Mesodermal cell (in vitro differentiated cells): ENCODE measurements around the gene CHIC2.

ENCODE experiments used
- H3K27ac ChIP-seq: 2 replicates; pipeline ENCODE4 v1.7.0; 2013; ENCODE audit warnings: mild to moderate bottlenecking, low read depth, low read length, moderate library complexity; ENCODE audit not compliant: severe bottlenecking
- H3K36me3 ChIP-seq: 2 replicates; pipeline ENCODE4 v1.7.1; 2013; ENCODE audit warnings: mild to moderate bottlenecking, low read length, moderate library complexity; ENCODE audit not compliant: control insufficient read depth, insufficient read depth
- H3K4me1 ChIP-seq: one replicate; pipeline ENCODE4 v1.7.1; 2013; ENCODE audit warnings: mild to moderate bottlenecking, low read length; ENCODE audit not compliant: insufficient read depth, control insufficient read depth, poor library complexity, severe bottlenecking
- H3K4me3 ChIP-seq: 2 replicates; pipeline ENCODE4 v1.7.0; 2013; ENCODE audit warnings: low read length, control low read depth, mild to moderate bottlenecking; ENCODE audit not compliant: insufficient read depth, poor library complexity, severe bottlenecking; ENCODE audit errors: extremely low read depth
- H3K9me3 ChIP-seq: 2 replicates; pipeline ENCODE4 v1.7.1; 2013; ENCODE audit warnings: mild to moderate bottlenecking, low read length, moderate library complexity; ENCODE audit not compliant: control insufficient read depth
- WGBS, 2 experiments: methylation state at CpG; one replicate each; pipeline ENCODE4 v1.1.5; 2013; ENCODE audit warnings: missing lambda C conversion rate in 2 of 2; ENCODE audit not compliant: insufficient coverage in 2 of 2; 5-methylcytosine and 5-hydroxymethylcytosine counted together

CHIC2 gene

GRCh38 chr4:54100595-54101189 is 36.3 kb upstream of the CHIC2 start:
- H3K36me3 ChIP-seq: no peaks in the 10 kb centered on the region
- peak overlapping the region; percentile 33 for H3K4me3 ChIP-seq
- H3K9me3 ChIP-seq: no peaks in the 10 kb centered on the region
- peaks cover 46% of the 10 kb centered on the region for H3K4me1 ChIP-seq
- no peak overlapping the region for H3K27ac ChIP-seq
- 1 to 2% methylated on average over 20 to 25 of the region's 46 CpGs for WGBS, 2 experiments

DNA sequence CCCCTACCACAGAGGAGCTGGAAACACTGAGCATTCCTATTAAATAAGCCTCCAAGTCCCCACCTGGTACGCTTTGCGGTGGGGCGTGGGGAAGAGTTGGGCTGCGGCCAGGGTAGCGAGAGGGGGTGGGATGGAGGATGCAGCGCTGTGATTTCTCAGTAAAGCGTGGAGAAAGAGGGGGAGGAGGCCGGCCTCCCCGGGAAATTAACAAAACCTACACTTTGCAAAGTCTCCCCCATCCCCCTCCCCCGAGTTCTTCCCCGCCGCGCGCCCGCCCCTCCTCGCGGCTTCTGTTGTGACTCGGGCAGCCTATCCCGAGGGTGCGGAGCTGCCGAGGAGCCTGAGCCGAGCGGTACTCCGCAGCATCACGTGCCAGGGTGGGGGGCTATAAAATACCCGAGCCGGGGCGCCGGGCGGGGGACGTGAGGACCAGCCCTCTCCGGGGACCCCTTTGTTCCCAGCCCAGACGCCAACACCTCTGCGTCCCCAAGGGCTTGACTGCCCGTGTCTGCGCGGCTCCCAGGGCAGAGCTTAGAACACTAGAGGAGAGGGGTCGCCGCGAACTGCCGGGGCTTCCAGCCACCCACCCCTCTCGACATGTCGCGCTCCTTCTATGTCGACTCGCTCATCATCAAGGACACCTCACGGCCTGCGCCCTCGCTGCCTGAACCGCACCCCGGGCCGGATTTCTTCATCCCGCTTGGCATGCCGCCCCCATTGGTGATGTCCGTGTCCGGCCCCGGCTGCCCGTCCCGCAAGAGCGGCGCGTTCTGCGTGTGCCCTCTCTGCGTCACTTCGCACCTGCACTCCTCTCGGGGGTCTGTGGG is 35.6 kb upstream of the CHIC2 start, which contains the start of gene GSX2:
TSS of gene GSX2 (plus strand) at position 416 of the 827 bp plus-strand sequence. CDS start at position 598, 182 bp downstream.
- Histone ChIP-seq H3K36me3 (no peaks in the 10 kb centered on the region), H3K4me3 (peak within 1 kb of the TSS; percentile 33), H3K9me3 (no peaks in the 10 kb centered on the region), H3K4me1 (peaks cover 50% of the 10 kb centered on the region), H3K27ac (no peak within 1 kb of the TSS)
- WGBS, 2 experiments: 1% methylated on average over 37 to 43 of the region's 66 CpGs

DNA sequence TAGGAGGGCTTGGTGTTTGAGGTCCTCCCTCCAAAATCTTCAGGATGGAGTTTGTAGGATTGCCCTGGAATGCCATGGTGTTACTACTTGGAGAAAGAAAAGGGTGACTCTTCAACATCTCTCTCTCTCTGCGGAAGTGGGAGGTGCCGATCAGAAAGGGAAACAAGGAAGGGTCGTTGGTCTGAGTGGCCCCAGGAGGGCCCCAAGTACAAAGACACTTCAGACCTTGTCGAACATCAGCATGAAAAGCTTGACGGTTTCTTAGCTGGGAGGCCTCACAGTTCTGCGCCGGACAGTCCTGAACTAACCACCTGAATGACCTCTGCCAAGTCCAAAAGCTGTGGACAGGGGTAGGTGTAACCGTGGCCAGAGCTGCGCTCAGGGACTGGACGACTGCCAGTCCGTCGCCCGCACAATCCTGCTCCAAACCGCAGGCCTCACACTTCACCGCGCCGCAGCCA is 34.9 kb upstream of the CHIC2 start:
- Histone ChIP-seq H3K4me1 (peaks cover 46% of the 10 kb centered on the region), H3K9me3 (no peaks in the 10 kb centered on the region), H3K36me3 (no peaks in the 10 kb centered on the region), H3K27ac (no peak overlapping the region), H3K4me3 (peak overlapping the region; percentile 33)
- 0 to 3% methylated on average over 9 to 14 of the region's 17 CpGs for WGBS, 2 experiments

- Histone ChIP-seq H3K4me3 (no peak overlapping the region), H3K4me1 (peaks cover 39% of the 10 kb centered on the region), H3K27ac (no peak overlapping the region), H3K9me3 (no peaks in the 10 kb centered on the region), H3K36me3 (no peaks in the 10 kb centered on the region)
- WGBS, 2 experiments: 44 to 56% methylated on average over 3 to 4 of the region's 5 CpGs
These were observed 34.0 kb upstream of the CHIC2 start for GRCh38 chr4:54098375-54098774.

DNA sequence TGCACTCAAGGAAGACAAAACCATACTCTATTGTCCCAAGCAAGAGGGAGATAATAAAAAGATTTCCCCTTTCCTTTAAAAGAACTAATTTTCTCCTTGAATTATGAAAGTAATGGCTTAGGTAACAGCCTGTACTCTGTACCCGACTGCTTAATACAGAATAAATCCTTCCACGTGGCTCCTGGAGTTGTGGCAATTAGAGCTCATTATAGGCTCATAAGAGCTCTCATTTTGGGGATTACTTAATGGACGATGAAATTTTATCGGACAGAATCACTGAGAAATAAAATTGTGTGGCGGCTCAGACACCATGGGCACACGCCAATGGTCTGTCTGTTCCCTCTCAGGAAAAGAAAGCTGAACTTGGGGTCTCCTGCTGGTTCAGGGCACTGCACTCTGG is 32.7 kb upstream of the CHIC2 start:
- Histone ChIP-seq H3K36me3 (no peaks in the 10 kb centered on the region), H3K27ac (no peak overlapping the region), H3K4me1 (peaks cover 34% of the 10 kb centered on the region), H3K9me3 (no peaks in the 10 kb centered on the region), H3K4me3 (no peak overlapping the region)
- WGBS, 2 experiments: 66 to 79% methylated on average over 5 to 6 of the region's 6 CpGs

DNA sequence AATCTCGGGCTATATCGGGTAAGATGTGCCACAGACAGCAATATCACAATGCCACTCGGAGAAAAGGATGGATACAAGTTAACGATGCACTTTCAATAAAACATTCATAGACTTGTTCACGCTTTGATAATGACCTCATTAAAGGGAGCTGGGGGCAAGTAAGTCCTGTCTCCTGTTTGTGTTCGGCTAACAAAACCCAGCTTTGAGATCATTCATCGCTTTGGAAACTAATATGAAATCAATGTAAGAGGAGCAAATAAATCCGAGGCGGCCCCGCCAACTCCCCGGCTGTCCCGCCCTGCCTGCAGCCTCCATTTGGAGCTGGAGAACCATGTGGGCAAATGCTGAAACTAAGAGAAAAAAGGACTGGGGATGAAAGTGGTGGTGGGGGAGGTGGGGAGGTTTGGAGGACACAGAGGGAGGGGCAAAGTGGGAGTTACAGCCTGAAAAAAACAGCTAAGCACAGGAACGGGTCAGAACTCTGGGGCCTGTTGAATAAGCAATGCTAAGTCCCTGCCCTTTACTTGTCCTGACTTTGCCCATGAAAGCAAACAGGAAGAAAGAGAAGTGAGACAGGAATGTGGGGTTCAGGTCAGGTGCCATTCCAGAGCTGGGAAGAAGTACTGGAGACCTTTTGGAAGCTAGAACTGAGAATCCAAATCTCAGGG is 32.0 kb upstream of the CHIC2 start:
- Histone ChIP-seq H3K9me3 (no peaks in the 10 kb centered on the region), H3K4me3 (no peak overlapping the region), H3K4me1 (peaks cover 26% of the 10 kb centered on the region), H3K36me3 (no peaks in the 10 kb centered on the region), H3K27ac (no peak overlapping the region)
- WGBS, 2 experiments: 16 to 18% methylated on average over 6 to 13 of the region's 13 CpGs

- Histone ChIP-seq H3K27ac (no peak overlapping the region), H3K4me3 (no peak overlapping the region), H3K36me3 (no peaks in the 10 kb centered on the region), H3K4me1 (peaks cover 22% of the 10 kb centered on the region), H3K9me3 (no peaks in the 10 kb centered on the region)
- WGBS, 2 experiments: 13 to 14% methylated on average over 8 to 12 of the region's 19 CpGs
These were observed 30.9 kb upstream of the CHIC2 start for GRCh38 chr4:54095110-54095825.

- no peak overlapping the region for H3K4me3 ChIP-seq
- 30% methylated on average over 2 of the region's 6 CpGs; no CpG with 5 or more reads in 1 of the 2 experiments for WGBS, 2 experiments
- peaks cover 21% of the 10 kb centered on the region for H3K4me1 ChIP-seq
- no peaks in the 10 kb centered on the region for H3K9me3 ChIP-seq
- no peaks in the 10 kb centered on the region for H3K36me3 ChIP-seq
- no peak overlapping the region for H3K27ac ChIP-seq
These were observed 30.0 kb upstream of the CHIC2 start for GRCh38 chr4:54094451-54094850.

GRCh38 chr4:54093324-54094240 is 29.2 kb upstream of the CHIC2 start:
- Histone ChIP-seq H3K36me3 (no peaks in the 10 kb centered on the region), H3K4me1 (peaks cover 21% of the 10 kb centered on the region), H3K27ac (no peak overlapping the region), H3K4me3 (no peak overlapping the region), H3K9me3 (no peaks in the 10 kb centered on the region)
- 3 to 5% methylated on average over 26 to 31 of the region's 37 CpGs for WGBS, 2 experiments
